Vagina (tissue), 2 donors: ENCODE results near the gene DUSP28.

Experiments used
- CTCF ChIP-seq, 3 experiments: fragments of 450-650 bp in 2 of 3; fragments of 200-600 bp in 1 of 3; sonication (generic) in 1 of 3; IDR thresholded peaks; one replicate each; pipeline ENCODE4 v1.5.1; 2017 to 2019; ENCODE audit warnings: antibody characterized with exemption in 3 of 3, mild to moderate bottlenecking in 2 of 3, moderate library complexity in 2 of 3
- POLR2A ChIP-seq, 2 donors: fragments of 450-650 bp; IDR thresholded peaks; one replicate each; pipeline ENCODE4 v1.6.1; 2017; ENCODE audit warnings: antibody characterized with exemption in 2 of 2, mild to moderate bottlenecking in 2 of 2, moderate library complexity in 2 of 2
- POLR2AphosphoS5 ChIP-seq, 2 donors: sonication (generic); formaldehyde crosslinking; IDR thresholded peaks; one replicate each; pipeline ENCODE4 v1.9.0; 2017; ENCODE audit warnings: antibody characterized with exemption in 2 of 2, mild to moderate bottlenecking in 2 of 2, low read depth in 1 of 2; ENCODE audit not compliant: insufficient read depth in 1 of 2

- TF ChIP-seq POLR2AphosphoS5 (IDR thresholded peaks at IDR 0.05; ENCODE audit: insufficient read depth in 1 of 2, low read depth in 1 of 2) (no peak), CTCF (IDR thresholded peaks at IDR 0.05) (no peak), POLR2A (IDR thresholded peaks at IDR 0.05) (no peak)
Observed at GRCh38 chr2:240596080-240596460, 35.9 kb downstream of the DUSP28 start.
